ENCODE measurements around the gene METTL27. TPM values are rescaled to one million over a fixed set of nuclear protein-coding genes. Genes with fewer than 3 reads are reported as not detected.

The METTL27 gene
- total RNA-seq, 2 donors from 2014 or later: 2.1 to 3.3 TPM

- intact Hi-C loops (cut with DNase I): no loop called here
- ATAC-seq: no peak
- TF ChIP-seq CTCF (IDR thresholded peaks at IDR 0.05) (no peak), POLR2A (IDR thresholded peaks at IDR 0.05) (no peak)
- Histone ChIP-seq H3K9me3 (no peaks in the 10 kb centered on the region), H3K36me3 (replicated peaks in 1 of 2; ENCODE audit: insufficient read depth in 1 of 2, low read depth in 2 of 2) (no peaks in the 10 kb centered on the region), H3K27me3 (no peaks in the 10 kb centered on the region), H3K4me1 (peaks cover 11% of the 10 kb centered on the region), H3K4me3 (no peak overlapping the region), H3K27ac (no peak overlapping the region)
- 94 to 95% methylated on average over 3 of the region's 3 CpGs for WGBS, 2 donors
- DNase-seq: no peak
Measured at GRCh38 chr7:73812996-73813395, 29.3 kb downstream of the METTL27 start.

GRCh38 chr7:73811760-73812168 is 30.6 kb downstream of the METTL27 start:
- Histone ChIP-seq H3K9me3 (no peaks in the 10 kb centered on the region), H3K27ac (no peak overlapping the region), H3K27me3 (no peaks in the 10 kb centered on the region), H3K36me3 (replicated peaks in 1 of 2; ENCODE audit: insufficient read depth in 1 of 2, low read depth in 2 of 2) (no peaks in the 10 kb centered on the region), H3K4me1 (peaks cover 11% of the 10 kb centered on the region), H3K4me3 (no peak overlapping the region)
- ATAC-seq: peak; percentile 98
- WGBS, 2 donors: 9 to 10% methylated on average over 11 of the region's 11 CpGs
- peak; percentile 83 to 88 (median 86) for DNase-seq
- TF ChIP-seq POLR2A (IDR thresholded peaks at IDR 0.05): no peak
- peak; percentile 73 to 96 (median 94) for TF ChIP-seq CTCF (IDR thresholded peaks at IDR 0.05)
- intact Hi-C loops (cut with DNase I): no loop called here

- H3K9me3 ChIP-seq: no peaks in the 10 kb centered on the region
- DNase-seq (peak in 1 of 4 donors; percentile 9), ATAC-seq (no peak)
- WGBS, 2 donors: 52 to 60% methylated on average over 2 to 4 of the region's 4 CpGs
- H3K27me3 ChIP-seq: no peaks in the 10 kb centered on the region
- no peaks in the 10 kb centered on the region for H3K36me3 ChIP-seq (replicated peaks in 1 of 2; ENCODE audit: insufficient read depth in 1 of 2, low read depth in 2 of 2)
- H3K27ac ChIP-seq: no peak overlapping the region
- H3K4me3 ChIP-seq: no peak overlapping the region
- intact Hi-C loops (cut with DNase I): no loop called here
- TF ChIP-seq CTCF (IDR thresholded peaks at IDR 0.05): no peak
- no peak for TF ChIP-seq POLR2A (IDR thresholded peaks at IDR 0.05)
- peaks cover 11% of the 10 kb centered on the region for H3K4me1 ChIP-seq
Measured at GRCh38 chr7:73810998-73811360, 31.3 kb downstream of the METTL27 start.

- no peak for DNase-seq
- no peak overlapping the region for H3K27ac ChIP-seq
- no peak overlapping the region for H3K4me3 ChIP-seq
- H3K9me3 ChIP-seq: no peaks in the 10 kb centered on the region
- no peak for TF ChIP-seq CTCF (IDR thresholded peaks at IDR 0.05)
- no peak for TF ChIP-seq POLR2A (IDR thresholded peaks at IDR 0.05)
- no peaks in the 10 kb centered on the region for H3K27me3 ChIP-seq
- H3K4me1 ChIP-seq: peaks cover 11% of the 10 kb centered on the region
- intact Hi-C loops (cut with DNase I): loop anchor here (5.0 kb wide), 1 partner anchor 48 kb away; no protein-coding TSS in a partner anchor
- H3K36me3 ChIP-seq (replicated peaks in 1 of 2; ENCODE audit: insufficient read depth in 1 of 2, low read depth in 2 of 2): no peaks in the 10 kb centered on the region
- 86 to 93% methylated on average over 4 to 19 of the region's 21 CpGs for WGBS, 2 donors
- no peak for ATAC-seq
Measured at GRCh38 chr7:73809467-73809951, 32.8 kb downstream of the METTL27 start.

- DNase-seq: no peak
Measured at GRCh38 chr7:73802459-73802858, 39.9 kb downstream of the METTL27 start.

More at GRCh38 chr7:73802459-73802858, 39.9 kb downstream of the METTL27 start:
- H3K4me3 ChIP-seq: no peak overlapping the region
- no peaks in the 10 kb centered on the region for H3K4me1 ChIP-seq
- H3K27me3 ChIP-seq: no peaks in the 10 kb centered on the region
- TF ChIP-seq POLR2A (IDR thresholded peaks at IDR 0.05) (no peak), CTCF (IDR thresholded peaks at IDR 0.05) (no peak)
- no peak overlapping the region for H3K27ac ChIP-seq
- intact Hi-C loops (cut with DNase I): no loop called here
- ATAC-seq: no peak
- no peaks in the 10 kb centered on the region for H3K36me3 ChIP-seq (replicated peaks in 1 of 2; ENCODE audit: insufficient read depth in 1 of 2, low read depth in 2 of 2)
- 47 to 56% methylated on average over 4 of the region's 4 CpGs for WGBS, 2 donors
- H3K9me3 ChIP-seq: no peaks in the 10 kb centered on the region
